Measurements from ENCODE around the gene ARRDC1.

ARRDC1 gene

DNA sequence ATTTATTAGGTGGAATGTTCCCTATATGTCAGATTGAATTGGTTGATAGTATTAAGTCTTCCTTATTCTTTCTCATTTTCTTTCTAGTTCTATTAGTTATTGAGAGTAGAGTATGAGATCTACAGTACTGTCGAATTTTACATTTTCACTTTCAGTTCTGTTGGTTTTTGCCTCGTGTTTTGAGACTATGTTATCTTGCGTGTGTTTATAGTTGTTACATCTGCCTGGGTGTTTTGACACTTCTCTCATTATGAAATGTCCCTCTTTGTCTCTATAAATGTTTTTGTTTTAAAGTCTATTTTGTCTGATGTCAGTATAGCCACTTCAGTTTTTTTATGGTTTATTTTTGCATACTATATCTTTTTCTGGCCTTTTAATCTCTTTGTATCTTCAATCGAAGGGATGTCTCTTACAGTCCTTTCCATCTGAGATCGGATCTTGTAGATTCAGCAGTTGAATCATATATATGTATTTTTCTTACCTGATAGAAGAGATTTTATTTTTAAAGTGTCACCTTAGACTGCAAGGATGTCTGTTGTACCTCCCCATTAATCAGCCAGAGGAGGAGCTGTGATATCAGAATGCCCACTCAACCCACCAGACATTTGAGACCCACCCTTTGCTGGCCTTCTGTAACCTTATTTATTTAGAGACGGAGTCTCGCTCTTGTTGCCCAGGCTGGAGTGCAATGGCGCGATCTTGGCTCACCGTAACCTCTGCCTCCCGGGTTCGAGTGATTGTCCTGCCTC, 34.0 kb downstream of the ARRDC1 start:
- DNase-seq (ENCODE audit: low read depth in 1 of 2, low spot score in 1 of 2) = no peak

DNA sequence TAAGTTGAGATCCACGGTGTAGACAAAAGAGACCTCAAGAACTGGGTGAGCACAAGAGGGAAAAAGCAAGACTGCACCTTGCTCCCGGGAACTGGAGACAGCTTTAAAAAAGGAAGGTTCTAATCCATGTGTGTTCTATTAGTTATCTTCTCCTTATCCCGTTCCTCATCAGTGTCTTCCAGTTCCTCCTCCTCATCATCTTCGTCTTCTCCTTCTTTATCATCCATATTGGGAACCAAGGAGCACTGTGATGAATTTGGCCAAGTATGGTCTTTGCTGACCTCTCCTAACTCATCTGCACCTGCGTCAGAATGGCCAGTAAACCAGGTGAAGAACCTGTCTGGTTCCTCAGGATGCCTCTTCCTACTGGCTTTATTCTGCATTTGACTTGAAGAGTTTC, 35.4 kb downstream of the ARRDC1 start:
- DNase-seq (ENCODE audit: low read depth in 1 of 2, low spot score in 1 of 2) = no peak

DNA sequence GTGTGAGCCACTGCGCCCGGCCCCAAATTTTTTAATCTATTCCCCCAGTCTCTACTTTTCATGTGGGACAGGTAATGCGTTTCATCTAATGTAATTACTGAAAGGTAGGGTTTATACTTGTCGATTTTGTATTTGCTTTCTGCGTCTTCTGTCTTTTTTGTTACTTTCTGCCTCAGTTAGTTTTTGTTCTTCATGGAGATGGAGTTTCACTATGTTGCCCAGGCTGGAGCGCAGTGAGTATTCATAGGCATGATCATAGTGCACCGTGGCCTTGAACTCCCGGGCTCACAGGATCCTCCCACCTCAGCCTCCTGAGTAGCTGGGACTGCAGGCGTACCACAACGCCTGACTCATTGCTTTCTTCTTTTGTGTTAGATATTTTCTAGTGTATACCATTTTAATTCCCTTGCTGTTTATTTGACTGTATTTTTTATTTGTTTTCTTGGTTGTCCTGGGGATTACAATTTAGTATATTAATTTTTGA, 36.7 kb downstream of the ARRDC1 start:
- DNase-seq (ENCODE audit: low read depth in 1 of 2, low spot score in 1 of 2) = no peak

DNA sequence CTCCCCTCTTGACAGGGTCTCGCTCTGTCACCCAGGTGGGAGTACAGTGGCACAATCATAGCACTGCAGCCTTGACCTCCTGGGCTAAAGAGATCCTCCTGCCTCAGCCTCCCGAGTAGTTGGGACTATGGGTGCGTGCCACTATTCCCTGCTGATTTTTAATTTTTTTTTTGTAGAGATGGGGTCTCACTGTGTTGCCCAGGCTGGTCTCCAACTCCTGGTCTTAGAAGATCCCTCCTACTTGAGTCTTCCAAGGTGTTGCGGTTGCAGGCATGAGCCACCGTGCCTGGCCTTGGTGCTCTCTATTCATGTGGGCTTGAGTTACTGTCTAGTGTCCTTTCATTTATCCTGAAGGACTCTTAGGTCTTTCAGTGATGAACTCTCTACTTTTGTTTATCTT, 37.4 kb downstream of the ARRDC1 start:
- DNase-seq (ENCODE audit: low read depth in 1 of 2, low spot score in 1 of 2) = no peak

DNA sequence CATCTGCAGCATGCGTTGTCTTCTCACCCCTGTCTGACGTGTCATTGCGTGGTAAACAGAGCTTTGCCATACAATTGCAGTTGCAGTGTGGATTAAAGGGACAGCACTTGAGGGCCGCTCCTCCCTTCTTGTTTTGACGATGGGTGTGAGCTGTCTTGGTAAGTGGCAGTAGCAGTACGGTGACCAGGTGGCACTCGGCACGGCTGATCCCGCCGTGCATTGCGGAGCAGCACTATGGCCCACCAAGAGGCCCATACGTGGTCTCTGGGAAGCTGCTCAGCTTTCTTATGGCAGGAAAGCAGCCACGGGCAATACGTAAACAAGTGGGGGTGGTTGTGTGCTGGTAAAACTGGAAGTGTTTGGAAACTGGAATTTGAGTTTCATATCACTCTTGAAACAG, 38.4 kb downstream of the ARRDC1 start:
- DNase-seq (ENCODE audit: low read depth in 1 of 2, low spot score in 1 of 2) = no peak

DNA sequence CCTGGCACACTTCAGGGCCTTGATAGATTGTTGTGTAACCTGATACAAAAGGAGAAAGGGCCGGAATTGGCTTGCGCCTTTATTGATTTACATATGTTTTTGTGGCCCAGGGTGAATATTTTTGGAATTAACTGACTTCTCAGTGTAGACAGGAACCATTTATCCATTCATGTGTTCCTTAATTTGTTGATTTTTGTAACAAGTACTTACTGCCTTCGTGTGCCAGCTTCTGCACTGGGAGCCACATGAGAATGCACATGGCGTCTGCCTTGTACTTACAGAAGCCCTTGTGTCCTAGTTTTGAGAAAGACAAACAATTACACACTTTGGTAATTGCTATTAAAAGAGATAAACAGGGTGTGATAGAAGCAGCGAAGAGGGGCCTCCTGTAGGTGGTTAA, 39.7 kb downstream of the ARRDC1 start:
- DNase-seq (ENCODE audit: low read depth in 1 of 2, low spot score in 1 of 2) = no peak

DNA sequence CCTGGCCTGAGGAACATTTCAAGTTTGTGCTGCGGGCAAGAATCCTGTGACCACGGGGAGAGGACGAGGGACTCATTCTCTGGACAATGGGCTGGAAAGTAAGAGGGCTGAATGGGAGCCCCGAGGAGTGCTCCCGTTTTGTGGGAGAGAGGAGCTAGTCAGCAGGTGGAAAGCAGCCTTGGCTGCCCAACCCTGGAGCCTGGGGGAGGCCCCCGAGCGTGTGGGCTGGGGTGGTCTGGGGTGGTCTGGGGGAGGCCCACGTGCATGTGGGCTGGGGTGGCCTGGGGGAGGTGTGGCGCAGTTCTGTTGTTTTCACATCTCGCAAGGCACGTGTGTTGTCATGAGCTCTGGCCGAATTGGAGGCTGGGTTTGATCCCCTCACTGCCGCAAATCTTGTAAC, 40.9 kb downstream of the ARRDC1 start:
- no peak for DNase-seq (ENCODE audit: low read depth in 1 of 2, low spot score in 1 of 2)

DNA sequence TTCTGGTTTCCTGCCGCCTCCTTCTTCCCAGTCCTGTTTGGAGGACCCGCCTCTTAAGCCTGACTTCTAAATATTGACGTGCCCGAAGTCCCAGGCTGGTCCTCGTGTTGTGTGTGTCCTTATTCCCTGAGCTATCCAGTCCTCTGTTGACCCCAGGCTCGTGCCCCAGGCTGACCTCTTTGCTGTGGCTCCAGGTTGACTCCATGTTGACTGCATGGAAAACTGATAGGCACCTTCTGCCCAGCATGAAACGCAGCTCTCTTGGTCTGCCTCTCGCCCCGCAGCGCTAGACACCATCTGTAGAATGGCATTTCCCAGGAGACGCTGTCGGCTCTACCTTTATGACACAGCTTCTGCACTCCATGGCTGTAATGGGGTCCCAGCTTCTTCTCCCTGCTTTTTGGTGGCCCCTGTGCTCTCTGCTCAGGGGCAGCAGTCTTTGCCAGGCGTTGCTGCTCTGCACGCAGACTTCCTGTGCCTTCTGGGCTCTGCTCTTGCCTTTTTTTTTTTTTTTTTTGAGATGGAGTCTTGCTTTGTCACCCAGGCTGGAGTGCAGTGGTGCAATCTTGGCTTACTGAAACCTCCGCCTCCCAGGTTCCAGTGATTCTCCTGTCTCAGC, 41.7 kb downstream of the ARRDC1 start:
- no peak for DNase-seq (ENCODE audit: low read depth in 1 of 2, low spot score in 1 of 2)

DNA sequence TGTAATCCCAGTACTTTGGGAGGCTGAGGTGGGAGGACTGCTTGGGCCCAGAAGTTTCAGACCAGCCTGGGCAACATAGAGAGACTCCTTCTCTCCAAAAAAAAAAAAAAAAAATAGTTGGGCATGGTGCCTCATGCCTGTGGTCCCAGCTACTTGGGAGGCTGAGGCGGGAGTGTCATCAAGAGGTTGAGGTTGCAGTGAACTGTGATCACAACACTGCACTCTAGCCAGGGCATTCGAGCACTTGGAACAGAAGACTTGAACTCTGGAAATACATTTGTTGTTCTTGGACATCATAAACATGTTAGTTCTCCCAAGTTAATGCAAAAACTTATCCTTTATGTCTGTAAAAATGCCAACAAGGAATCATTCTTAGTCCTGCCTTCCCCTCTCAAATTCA, 42.9 kb downstream of the ARRDC1 start:
- DNase-seq (ENCODE audit: low read depth in 1 of 2, low spot score in 1 of 2) = no peak

DNA sequence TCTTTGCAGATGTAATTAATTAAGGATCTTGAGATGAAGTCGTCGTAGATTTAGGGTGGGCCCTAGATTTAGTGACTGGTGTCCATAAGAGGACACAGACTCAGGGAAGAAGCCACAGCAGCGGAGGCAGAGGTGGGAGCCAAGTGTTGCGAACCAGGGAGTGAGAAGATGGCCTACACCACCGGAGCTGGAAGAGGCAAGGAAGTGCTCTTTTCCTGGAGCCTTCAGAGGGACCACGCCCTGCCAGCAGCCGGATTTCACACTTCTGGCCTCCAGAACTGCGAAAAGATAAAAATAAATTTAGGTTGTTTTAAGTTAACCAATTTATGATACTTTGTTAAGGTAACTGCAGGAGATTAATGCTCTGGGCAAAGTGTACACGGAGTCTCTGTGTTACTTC, 44.1 kb downstream of the ARRDC1 start:
- DNase-seq (ENCODE audit: low read depth in 1 of 2, low spot score in 1 of 2) = no peak

DNA sequence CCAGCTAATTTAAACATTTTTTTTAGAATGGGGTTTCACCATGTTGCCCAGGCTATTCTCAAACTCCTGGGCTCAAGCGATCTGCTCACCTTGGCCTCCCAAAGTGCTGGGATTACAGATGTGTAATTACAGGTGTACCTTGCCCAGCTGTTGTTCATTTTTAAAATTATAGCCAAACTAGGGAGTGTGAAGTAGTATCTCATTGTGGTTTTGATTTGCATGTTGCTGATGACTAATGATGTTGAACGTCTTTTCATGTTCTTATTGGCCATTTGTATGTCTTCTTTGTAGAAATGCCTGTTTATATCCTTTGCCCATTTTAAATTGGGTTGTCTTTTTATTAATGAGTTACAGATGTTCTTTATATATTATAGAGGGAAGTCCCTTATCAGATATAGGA, 44.8 kb downstream of the ARRDC1 start:
- DNase-seq (ENCODE audit: low read depth in 1 of 2, low spot score in 1 of 2) = no peak

DNA sequence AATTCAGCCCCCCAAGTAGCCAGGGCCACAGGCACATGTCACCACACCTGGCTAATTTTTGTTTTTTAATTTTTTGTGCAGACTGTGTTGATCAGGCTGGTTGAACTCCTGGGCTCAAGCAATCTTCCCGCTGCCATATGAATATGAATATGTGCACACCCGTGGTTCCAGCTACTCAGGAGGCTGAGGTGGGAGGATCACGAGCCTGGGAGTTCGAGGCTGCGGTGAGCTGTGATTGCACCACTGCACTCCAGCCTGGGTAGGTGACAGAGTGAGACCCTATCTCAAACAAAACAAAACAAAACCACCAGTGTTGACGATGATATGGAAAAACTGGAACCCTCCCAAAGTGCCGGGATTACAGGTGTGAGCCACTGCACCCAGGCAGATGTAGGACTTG, 45.3 kb downstream of the ARRDC1 start:
- no peak for DNase-seq (ENCODE audit: low read depth in 1 of 2, low spot score in 1 of 2)

DNA sequence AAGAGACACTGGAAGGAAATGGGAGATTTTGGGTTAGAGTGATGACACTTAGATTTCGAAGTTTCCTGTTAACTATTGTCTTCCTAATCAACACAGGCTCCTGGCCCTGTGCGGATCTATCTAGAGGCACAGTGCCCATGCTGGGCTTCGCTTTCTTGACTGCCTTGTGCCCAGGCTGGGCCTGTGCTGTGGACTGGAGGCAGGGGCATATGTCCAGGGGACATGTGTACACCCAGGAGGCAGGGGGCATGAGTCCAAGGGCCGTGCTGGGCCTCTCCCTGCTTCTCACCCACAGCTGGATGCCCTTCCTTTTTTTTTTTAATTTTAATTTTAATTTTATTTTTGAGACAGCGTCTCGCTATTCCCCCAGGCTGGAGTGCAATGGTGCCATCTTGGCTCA, 50.9 kb downstream of the ARRDC1 start:
- DNase-seq (ENCODE audit: low read depth in 1 of 2, low spot score in 1 of 2) = no peak

DNA sequence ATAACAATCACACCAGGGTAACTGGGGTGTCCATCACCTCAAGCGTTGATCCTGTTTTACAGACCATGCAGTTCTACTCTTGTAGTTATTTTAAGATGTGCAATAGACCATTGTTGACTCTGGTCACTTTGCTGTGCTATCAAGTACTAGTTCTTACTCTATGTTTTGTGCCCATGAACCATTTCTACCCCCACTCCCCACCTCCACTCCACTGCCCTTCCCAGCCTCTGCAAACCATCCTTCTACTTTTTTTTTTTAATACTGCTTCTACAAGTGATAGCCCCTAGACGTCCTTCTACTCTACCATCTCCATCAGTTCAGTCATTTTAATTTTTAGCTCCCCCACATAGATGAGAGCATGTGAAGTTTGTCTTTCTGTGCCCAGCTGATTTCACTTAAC, 52.1 kb downstream of the ARRDC1 start:
- DNase-seq (ENCODE audit: low read depth in 1 of 2, low spot score in 1 of 2) = no peak

DNA sequence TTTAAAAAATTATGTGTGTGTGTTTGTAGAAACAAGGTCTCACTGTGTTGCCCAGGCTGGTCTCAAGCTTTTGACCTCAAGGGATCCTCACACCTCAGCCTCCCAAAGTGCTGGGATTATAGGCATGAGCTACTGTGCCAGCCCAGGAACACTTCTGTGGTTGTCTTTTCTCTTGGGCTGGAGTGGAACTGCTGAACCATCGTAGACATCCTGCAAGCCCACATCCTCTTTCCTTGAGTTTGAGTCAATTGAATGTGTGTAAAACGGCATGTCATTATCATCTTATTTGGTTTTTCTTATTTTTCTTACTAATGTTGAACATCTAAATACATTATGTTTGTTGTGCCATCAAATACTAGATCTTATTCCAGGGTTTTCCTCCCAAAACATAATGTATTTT, 53.3 kb downstream of the ARRDC1 start:
- DNase-seq (ENCODE audit: low read depth in 1 of 2, low spot score in 1 of 2) = no peak

DNA sequence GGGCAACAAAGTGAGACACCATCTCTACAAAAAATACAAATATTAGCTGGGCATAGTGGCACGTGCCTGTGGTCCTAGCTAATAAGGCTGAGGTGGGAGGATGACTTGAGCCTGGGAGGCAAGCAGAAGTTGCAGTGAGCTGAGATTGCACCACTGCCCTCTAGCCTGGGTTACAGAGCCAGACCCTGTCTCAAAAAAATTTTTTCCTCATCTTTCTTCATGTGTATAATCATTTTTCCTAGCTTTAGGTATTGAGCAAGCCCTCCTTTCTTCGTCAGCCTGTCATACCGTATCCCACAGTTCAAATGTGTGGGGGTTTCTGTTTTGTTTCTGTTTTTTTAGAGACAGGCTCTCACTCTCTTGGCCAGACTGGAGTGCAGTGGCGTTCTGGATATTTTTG, 54.7 kb downstream of the ARRDC1 start:
- DNase-seq (ENCODE audit: low read depth in 1 of 2, low spot score in 1 of 2) = no peak

DNA sequence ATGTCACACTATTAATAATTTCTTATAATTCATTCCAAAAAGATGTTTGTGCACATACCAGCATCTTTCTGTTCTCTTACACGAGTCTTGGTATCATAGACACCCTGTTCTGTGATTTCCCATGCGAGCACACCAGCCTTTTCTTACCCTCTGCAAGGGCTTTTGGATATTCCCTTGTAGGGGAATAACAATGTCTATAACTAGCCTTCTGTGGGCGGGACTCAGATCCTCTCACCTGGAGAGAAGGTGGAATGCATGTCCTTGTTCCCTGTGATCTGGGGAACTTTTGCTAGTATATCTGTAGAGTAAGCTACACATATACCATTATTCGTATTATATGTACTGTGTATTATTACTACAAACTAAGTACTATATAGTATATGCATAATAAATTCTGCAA, 58.1 kb downstream of the ARRDC1 start:
- no peak for DNase-seq (ENCODE audit: low read depth in 1 of 2, low spot score in 1 of 2)

DNA sequence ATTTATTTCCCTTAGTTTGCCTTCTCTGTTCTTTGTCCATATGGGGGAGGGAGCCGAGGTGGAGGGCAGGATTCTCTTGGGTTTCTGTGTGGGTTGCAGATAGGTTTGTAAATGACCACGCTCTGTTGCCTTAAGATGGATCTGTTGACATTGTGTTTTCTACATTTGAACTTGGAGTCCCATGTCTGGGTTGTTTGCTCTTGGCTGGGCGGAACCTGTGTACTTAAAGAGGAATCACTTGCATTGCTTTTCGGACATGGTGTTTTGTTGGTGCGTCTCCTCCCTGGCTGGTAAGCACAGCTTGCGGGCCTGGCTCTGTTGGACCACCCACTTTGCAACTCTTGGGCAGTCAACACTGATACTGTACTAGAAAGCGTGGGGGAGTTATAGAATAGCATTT, 59.2 kb downstream of the ARRDC1 start:
- DNase-seq (ENCODE audit: low read depth in 1 of 2, low spot score in 1 of 2) = no peak
